NCI-H1694 (cell line): ENCODE measurements around the gene EHD2.
"Not testable (repeated sequence)": the region's sequence is repeated elsewhere in the genome, so short reads cannot be mapped to it uniquely, and the experiment has no call there.

Source experiments
- DNase-seq: peaks from one replicate; lab custom pipeline; 2025; lab: John Stamatoyannopoulos, UW

EHD2 gene

GRCh38 chr19:47716270-47716937 is 3.2 kb downstream of the EHD2 start:
- DNase-seq: no peak

- DNase-seq: not testable (repeated sequence)
Measured at GRCh38 chr19:47718415-47719046, 5.3 kb downstream of the EHD2 start.

GRCh38 chr19:47719047-47719859 is 6.0 kb downstream of the EHD2 start:
- peak; percentile 95 for DNase-seq

- no peak for DNase-seq
Measured at GRCh38 chr19:47720669-47721422, 7.6 kb downstream of the EHD2 start.

DNA sequence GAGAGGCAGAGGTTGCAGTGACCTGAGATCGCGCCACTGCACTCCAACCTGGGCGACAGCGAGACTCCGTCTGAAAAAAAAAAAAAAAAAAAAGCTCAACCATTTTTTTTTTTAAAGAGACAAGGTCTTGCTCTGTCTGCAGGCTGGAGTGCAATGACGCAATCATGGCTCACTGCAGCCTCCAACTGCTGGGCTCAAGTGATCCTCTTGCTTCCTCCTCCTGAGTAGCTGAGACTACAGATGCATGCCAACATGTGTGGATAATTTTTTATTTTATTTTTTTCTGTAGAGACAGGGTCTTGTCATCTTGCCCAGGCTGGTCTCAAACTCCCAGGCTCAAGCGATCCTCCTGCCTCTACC is 10.3 kb downstream of the EHD2 start:
- DNase-seq: no peak

DNA sequence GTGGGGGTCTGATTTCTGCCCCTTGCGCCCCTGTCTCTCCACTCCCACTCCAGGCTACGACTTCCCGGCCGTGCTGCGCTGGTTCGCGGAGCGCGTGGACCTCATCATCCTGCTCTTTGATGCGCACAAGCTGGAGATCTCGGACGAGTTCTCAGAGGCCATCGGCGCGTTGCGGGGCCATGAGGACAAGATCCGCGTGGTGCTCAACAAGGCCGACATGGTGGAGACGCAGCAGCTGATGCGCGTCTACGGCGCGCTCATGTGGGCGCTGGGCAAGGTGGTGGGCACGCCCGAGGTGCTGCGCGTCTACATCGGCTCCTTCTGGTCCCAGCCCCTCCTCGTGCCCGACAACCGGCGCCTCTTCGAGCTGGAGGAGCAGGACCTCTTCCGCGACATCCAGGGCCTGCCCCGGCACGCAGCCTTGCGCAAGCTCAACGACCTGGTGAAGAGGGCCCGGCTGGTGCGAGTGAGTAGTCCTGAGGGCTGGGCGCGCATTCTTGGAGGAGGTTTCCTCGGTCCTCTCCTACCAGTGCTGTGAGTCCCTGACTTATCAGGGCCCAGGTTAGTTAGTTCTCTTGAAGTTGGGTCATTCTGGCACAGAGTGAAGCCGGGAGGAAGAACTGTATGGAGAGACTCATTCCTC is 12.7 kb downstream of the EHD2 start:
- no peak for DNase-seq

DNA sequence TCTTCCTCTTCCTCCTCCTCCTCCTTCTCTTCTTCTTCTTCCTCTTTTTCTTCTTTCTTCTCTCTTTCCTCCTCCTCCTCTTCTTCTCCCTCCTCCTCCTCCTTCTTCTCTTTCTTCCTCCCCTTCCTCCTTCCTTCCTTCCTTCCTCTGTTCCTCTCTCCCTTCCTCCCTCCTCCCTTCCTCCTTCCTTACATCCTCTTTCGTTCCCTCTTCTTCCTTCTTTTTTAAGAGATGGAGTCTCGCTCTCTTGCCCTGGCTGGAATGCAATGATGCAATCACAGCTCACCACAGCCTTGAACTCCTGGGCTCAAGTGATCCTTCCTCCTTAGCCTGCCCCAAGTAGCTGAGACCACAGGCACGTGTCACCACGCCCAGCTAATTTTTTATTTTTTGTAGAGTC is 13.2 kb downstream of the EHD2 start:
- no peak for DNase-seq

DNA sequence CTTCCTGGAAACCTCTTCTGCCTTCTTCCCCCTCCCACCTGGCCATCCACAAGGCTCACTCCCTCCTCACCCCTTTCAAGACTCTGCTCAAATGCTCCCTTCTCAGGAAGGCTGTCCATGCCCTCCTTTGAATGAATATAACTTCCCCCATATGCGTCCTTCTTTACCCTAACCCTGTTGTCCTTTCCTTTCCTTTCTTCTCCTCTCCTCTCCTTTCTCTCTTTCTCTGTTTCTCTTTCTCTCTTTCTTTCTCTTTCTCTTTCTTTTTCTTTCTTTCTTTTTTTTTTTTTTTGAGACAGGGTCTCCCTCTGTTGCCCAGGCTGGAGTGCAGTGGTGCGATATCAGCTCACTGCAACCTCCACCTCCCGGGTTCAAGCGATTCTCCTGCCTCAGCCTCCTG is 15.1 kb downstream of the EHD2 start:
- DNase-seq: not testable (repeated sequence)

DNA sequence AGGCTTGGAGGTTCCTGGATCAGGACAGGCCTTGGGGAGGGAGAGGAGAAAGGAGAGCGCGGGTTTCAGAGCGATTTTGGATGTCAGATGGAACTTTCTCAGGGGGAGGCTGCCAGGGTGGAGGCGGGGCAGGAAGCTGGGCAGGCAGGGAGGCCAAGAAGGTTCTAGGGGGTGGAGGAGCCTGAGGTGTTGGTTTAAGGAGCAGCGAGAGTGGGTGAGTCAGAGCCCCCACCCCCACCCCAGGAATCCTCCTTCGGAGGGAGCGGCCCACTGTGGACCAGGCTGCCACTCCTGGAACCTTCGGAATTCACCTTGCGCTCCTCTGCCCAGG is 16.2 kb downstream of the EHD2 start:
- DNase-seq: no peak

- no peak for DNase-seq
Measured at GRCh38 chr19:47729799-47730520, 16.7 kb downstream of the EHD2 start.

DNA sequence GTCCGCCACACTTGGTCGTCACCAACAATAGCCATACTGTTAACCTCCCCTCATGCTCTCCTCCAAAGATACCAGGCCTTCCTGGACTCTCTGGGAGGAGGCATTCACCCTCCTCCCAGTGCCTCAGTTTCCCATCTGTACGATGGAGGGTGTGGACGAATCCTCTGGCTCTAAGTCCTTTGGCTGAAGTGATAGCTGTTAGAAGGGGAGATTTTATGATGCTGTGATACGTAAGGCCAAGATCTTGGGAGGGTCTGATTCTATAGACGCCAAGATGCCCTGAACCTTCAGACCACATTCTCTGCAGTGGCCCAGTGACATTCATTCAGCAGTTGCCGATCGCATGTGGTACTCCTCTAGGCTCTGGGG is 17.3 kb downstream of the EHD2 start:
- DNase-seq: no peak

GRCh38 chr19:47730910-47731309 is 17.7 kb downstream of the EHD2 start:
- no peak for DNase-seq

DNA sequence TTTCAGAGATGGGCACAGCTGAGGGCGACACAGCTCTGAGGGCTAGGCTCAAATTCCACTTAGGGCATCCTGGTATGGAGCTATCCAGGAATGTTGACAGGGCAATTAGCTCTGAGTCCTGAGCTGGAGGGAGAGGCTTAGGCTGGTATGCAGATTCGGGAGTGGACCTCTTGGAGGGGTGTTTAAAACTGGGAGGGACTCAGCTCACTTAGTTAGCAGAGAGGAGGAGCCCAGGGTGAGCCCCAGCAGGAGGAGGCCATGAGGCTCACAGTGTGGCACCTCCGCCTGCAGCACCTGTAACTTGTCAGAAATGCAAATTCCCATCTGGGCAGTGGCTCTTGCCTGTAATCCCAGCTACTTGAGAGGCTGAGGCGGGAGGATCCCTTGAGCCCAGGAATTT is 21.9 kb downstream of the EHD2 start:
- DNase-seq: no peak

GRCh38 chr19:47740866-47741519 is 27.8 kb downstream of the EHD2 start:
- no peak for DNase-seq

DNA sequence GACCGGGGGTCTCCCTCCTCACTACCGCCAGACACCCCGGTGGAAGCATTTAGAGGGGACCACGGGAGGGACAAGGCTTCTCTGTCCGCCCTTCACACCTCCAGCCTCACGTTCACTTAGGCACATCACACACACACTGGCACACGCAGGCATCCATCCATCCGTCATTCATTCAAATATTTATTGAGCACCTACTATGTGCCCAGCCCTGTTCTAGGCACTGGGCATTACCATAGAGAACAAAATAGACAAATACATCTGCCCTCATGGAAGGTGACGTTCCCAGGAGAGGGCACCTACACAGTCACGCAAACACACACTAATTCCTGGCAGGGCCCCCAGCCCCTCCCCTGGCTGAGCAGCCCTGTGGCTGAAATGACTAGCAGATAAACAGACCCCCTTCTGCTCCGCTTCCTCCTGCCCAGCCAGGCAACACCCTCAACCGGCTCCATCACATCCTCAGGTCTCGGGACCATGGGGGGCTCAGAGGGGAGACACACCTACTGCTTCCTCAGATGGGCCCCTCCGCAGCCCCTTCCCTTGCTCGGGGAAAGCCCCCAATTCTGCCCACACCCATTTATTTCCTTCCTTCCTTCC is 28.4 kb downstream of the EHD2 start:
- DNase-seq: no peak

DNA sequence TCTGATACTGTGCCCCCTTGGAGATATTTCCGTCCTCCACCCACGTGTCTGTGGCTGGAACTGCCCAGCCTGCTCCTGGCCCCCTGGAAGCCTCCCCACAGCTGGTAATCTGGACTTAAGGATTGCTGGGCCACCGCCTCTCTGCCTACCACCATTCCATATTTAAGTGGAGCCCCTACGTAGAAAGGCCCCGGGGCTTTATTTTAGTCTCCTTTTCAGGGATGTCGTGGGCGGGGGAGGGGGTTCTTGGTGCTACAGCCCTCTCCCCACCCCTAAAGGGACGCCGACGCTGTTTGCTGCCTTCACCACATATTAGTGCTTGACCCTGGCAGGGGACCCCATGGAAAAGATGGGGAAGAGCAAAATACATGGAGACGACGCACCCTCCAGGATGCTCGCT is 29.4 kb downstream of the EHD2 start:
- DNase-seq: no peak

GRCh38 chr19:47745010-47745901 is 32.0 kb downstream of the EHD2 start, which contains the start of gene NOP53:
TSS of gene NOP53 (plus strand) at chr19:47745546. CDS start at chr19:47745560, 14 bp downstream.
- DNase-seq: peak; percentile 96

DNA sequence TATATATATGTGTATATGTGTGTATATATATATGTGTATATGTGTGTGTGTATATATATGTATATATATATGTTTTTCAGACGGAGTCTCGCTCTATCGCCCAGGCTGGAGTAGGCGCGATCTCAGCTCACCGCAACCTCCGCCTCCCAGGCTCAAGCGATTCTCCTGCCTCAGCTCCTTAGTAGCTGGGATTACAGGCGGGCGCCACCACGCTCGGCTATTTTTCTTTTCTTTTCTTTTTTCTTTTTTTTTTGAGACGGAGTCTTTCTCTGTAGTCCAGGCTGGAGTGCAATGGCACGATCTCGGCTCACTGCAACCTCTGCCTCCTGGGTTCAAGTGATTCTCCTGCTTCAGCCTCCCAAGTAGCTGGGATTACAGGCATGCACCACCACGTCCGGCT is 32.9 kb downstream of the EHD2 start:
- DNase-seq: not testable (repeated sequence)

GRCh38 chr19:47749326-47749725 is 36.1 kb downstream of the EHD2 start:
- DNase-seq: no peak
